SK-N-SH (cell line): Measurements from ENCODE around the gene GAS2L1.

Source experiments
- CTCF ChIP-seq: fragments of 200-600 bp; sonication (generic); IDR thresholded peaks from 2 replicates; pipeline ENCODE4 v1.6.1; 2017; ENCODE audit warnings: antibody characterized with exemption, mild to moderate bottlenecking, moderate library complexity
- EP300 ChIP-seq, 2 experiments: IDR thresholded peaks; 2 replicates each; pipeline versions ENCODE4 v1.4.0 to v1.6.1; 2012; ENCODE audit warnings: borderline replicate concordance in 1 of 2, low read depth in 1 of 2, low read length in 1 of 2
- NRF1 ChIP-seq: IDR thresholded peaks from 2 replicates; pipeline ENCODE4 v1.6.1; 2012; ENCODE audit warnings: low read depth, mild to moderate bottlenecking, low read length
- POLR2AphosphoS5 ChIP-seq: IDR thresholded peaks from 2 replicates; pipeline ENCODE4 v1.6.1; 2012; ENCODE audit warnings: low read depth, low read length
- RAD21 ChIP-seq: IDR thresholded peaks from 2 replicates; pipeline ENCODE4 v1.6.1; 2012; ENCODE audit warnings: mild to moderate bottlenecking, low read length
- TF ChIP-seq, protein P1 (sequence below): fragments of 150-350 bp; IDR thresholded peaks from 2 replicates; pipeline ENCODE4 v1.6.1; 2017; ENCODE audit warnings: antibody characterized with exemption, low read length, low read depth, borderline replicate concordance

DNA sequence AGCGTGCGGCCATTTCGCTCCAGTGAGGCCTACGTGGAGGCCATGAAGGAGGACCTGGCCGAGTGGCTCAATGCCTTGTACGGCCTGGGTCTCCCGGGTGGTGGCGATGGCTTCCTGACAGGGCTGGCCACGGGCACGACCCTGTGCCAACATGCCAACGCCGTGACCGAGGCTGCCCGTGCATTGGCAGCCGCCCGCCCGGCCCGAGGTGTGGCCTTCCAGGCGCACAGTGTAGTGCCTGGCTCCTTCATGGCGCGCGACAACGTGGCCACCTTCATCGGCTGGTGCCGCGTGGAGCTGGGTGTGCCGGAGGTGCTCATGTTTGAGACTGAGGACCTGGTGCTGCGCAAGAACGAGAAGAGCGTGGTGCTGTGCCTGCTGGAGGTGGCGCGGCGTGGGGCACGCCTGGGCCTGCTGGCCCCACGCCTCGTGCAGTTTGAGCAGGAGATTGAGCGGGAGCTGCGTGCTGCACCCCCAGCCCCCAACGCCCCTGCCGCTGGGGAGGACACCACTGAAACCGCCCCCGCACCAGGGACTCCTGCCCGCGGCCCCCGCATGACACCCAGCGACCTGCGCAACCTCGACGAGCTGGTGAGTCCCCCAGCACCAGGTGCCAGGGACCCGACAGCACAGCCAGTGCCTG is 1.8 kb downstream of the GAS2L1 start:
- TF ChIP-seq EP300 (IDR thresholded peaks at IDR 0.05; ENCODE audit: borderline replicate concordance in 1 of 2, low read depth in 1 of 2, low read length in 1 of 2), result no peak
- TF ChIP-seq CTCF, result no peak
- TF ChIP-seq RAD21, result no peak
- no peak for TF ChIP-seq POLR2AphosphoS5
- no peak for TF ChIP-seq NRF1
- TF ChIP-seq, protein P1, sequence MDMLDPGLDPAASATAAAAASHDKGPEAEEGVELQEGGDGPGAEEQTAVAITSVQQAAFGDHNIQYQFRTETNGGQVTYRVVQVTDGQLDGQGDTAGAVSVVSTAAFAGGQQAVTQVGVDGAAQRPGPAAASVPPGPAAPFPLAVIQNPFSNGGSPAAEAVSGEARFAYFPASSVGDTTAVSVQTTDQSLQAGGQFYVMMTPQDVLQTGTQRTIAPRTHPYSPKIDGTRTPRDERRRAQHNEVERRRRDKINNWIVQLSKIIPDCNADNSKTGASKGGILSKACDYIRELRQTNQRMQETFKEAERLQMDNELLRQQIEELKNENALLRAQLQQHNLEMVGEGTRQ, result no peak
